Gastrocnemius medialis (tissue), 4 donors: ENCODE results near the gene ZFP92. TPM values are rescaled to one million over a fixed set of nuclear protein-coding genes. Genes with fewer than 3 reads are reported as not detected.

Experiments
- ATAC-seq, 2 donors: fragments of 150-250 bp; one replicate each; pipeline ENCODE4 v1.9.1; 2016
- DNase-seq, 2 donors: peaks; one replicate each; pipeline ENCODE4 v3.0.0-alpha.2; 2019
- H3K27ac ChIP-seq, 4 donors: fragments of 200-600 bp; sonication (generic); 1 replicate in 1 of 4; 2 replicates in 3 of 4; pipeline ENCODE4 v1.5.1; 2016 to 2018; ENCODE audit warnings: mild to moderate bottlenecking in 2 of 4, moderate library complexity in 1 of 4
- H3K27me3 ChIP-seq, 3 donors: fragments of 200-600 bp; sonication (generic) in 2 of 3; 1 replicate in 1 of 3; 2 replicates in 2 of 3; pipeline versions ENCODE4 v1.5.1 to v1.6.0; 2016 to 2019; ENCODE audit warnings: mild to moderate bottlenecking in 1 of 3, moderate library complexity in 1 of 3
- H3K36me3 ChIP-seq, 2 donors: fragments of 200-600 bp; sonication (generic) in 1 of 2; one replicate each; pipeline ENCODE4 v1.5.1; 2017 to 2018
- H3K4me1 ChIP-seq, 2 donors: fragments of 200-600 bp; sonication (generic) in 1 of 2; one replicate each; pipeline ENCODE4 v1.5.1; 2016 to 2017; ENCODE audit warnings: mild to moderate bottlenecking in 2 of 2
- H3K4me3 ChIP-seq, 4 donors: fragments of 200-600 bp; sonication (generic) in 3 of 4; 1 replicate in 1 of 4; 2 replicates in 3 of 4; pipeline ENCODE4 v1.5.1; 2016 to 2019; ENCODE audit warnings: mild to moderate bottlenecking in 2 of 4
- H3K9me3 ChIP-seq, 3 donors: fragments of 200-600 bp; sonication (generic) in 2 of 3; 1 replicate in 1 of 3; 2 replicates in 2 of 3; pipeline ENCODE4 v1.5.1; 2016 to 2019
- POLR2A ChIP-seq, 2 donors: fragments of 450-650 bp; IDR thresholded peaks; one replicate each; pipeline ENCODE4 v1.6.1; 2017; ENCODE audit warnings: antibody characterized with exemption in 2 of 2, mild to moderate bottlenecking in 2 of 2, moderate library complexity in 2 of 2
- in situ Hi-C, 4 donors: fragments of 200-750 bp; cut with MboI; loops; one replicate each; pipeline versions ENCODE4 v1.15.0 to v1.8.0; 2017; ENCODE audit warnings: low sequenced_read_pairs in 4 of 4
- intact Hi-C: fragments of 100-400 bp; cut with DNase I; formaldehyde crosslinking; loops from one replicate; pipeline ENCODE4 v1.15.1; 2023; ENCODE audit warnings: low total_unique reads
- total RNA-seq, 4 donors: library from RNA; depleted of rRNA; stranded (reverse); fragments of >200 nt; gene quantifications; one replicate each; pipeline versions ENCODE4 v1.1.0 to v1.2.3, GENCODE V29; 2016
- TF ChIP-seq, protein P1 (sequence below), 5 experiments: fragments of 450-650 bp in 3 of 5; fragments of 200-600 bp in 2 of 5; sonication (generic) in 2 of 5; IDR thresholded peaks in 4 of 5; conservative IDR thresholded peaks in 1 of 5; 1 replicate in 4 of 5; 2 replicates in 1 of 5; pipeline ENCODE4 v1.5.1; 2016 to 2019; ENCODE audit warnings: antibody characterized with exemption in 5 of 5, mild to moderate bottlenecking in 3 of 5, moderate library complexity in 3 of 5

ZFP92 gene
- total RNA-seq, 4 donors from 2014 or later: 0.05 to 0.55 (median 0.37) TPM

DNA sequence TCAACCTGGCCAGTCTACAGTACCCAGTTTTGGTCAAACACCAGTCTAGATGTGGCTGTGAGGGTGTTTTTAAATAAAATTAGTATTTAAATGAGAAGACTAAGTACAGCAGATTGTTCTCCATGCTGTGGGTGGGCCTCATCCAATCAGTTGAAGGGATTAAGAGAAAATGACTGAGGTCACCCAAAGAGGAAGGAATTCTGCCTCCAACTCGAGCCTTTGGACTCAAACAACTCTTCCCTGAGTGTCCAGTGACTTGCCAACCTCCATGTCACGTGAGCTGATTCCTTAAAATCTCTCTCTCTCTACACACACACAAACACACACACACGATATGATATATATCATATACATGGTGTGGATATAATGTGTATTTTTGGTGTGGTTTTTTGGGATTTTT, 24.6 kb downstream of the ZFP92 start:
- no peaks in the 10 kb centered on the region for H3K36me3 ChIP-seq
- ATAC-seq (no peak), DNase-seq (no peak)
- H3K4me3 ChIP-seq: no peak overlapping the region
- H3K27me3 ChIP-seq: peaks cover 0 to 17% (median 5%) of the 10 kb centered on the region in 3 donors
- no peak overlapping the region for H3K27ac ChIP-seq
- H3K4me1 ChIP-seq: no peaks in the 10 kb centered on the region
- in situ Hi-C loops (no loop called here), intact Hi-C loops (no loop called here)
- H3K9me3 ChIP-seq: no peaks in the 10 kb centered on the region
- TF ChIP-seq, protein P1, sequence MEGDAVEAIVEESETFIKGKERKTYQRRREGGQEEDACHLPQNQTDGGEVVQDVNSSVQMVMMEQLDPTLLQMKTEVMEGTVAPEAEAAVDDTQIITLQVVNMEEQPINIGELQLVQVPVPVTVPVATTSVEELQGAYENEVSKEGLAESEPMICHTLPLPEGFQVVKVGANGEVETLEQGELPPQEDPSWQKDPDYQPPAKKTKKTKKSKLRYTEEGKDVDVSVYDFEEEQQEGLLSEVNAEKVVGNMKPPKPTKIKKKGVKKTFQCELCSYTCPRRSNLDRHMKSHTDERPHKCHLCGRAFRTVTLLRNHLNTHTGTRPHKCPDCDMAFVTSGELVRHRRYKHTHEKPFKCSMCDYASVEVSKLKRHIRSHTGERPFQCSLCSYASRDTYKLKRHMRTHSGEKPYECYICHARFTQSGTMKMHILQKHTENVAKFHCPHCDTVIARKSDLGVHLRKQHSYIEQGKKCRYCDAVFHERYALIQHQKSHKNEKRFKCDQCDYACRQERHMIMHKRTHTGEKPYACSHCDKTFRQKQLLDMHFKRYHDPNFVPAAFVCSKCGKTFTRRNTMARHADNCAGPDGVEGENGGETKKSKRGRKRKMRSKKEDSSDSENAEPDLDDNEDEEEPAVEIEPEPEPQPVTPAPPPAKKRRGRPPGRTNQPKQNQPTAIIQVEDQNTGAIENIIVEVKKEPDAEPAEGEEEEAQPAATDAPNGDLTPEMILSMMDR (IDR thresholded peaks at IDR 0.05 in 4 of 5, conservative IDR thresholded peaks at IDR 0.05 in 1 of 5): no peak
- TF ChIP-seq POLR2A (IDR thresholded peaks at IDR 0.05): no peak

DNA sequence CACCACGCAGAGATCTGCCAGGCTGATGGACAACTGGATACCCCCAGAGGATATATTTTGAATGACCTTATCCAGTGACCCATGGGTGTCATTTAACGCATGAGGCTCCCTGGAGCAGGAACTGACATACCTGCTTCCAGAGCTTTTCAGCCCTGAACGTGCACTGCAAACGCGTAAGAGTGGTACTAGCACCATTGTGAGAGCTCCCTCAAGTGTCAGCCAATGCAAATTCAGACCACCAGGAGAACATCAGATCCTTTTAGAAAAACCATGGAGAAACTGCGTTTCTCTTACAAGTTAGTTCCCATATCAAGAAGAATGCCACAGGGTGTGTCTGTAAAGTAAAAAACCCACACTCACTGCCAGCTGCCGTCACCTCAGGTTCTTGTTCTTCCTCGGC, 27.3 kb downstream of the ZFP92 start:
- DNase-seq: no peak
- Histone ChIP-seq H3K4me1 (no peaks in the 10 kb centered on the region), H3K4me3 (no peak overlapping the region), H3K36me3 (no peaks in the 10 kb centered on the region), H3K9me3 (no peaks in the 10 kb centered on the region), H3K27me3 (peaks cover 0 to 9% (median 0%) of the 10 kb centered on the region in 3 donors), H3K27ac (no peak overlapping the region)
- ATAC-seq: no peak
- TF ChIP-seq, protein P1 (IDR thresholded peaks at IDR 0.05 in 4 of 5, conservative IDR thresholded peaks at IDR 0.05 in 1 of 5): no peak
- TF ChIP-seq POLR2A (IDR thresholded peaks at IDR 0.05): no peak
- intact Hi-C loops: no loop called here
- in situ Hi-C loops: no loop called here

DNA sequence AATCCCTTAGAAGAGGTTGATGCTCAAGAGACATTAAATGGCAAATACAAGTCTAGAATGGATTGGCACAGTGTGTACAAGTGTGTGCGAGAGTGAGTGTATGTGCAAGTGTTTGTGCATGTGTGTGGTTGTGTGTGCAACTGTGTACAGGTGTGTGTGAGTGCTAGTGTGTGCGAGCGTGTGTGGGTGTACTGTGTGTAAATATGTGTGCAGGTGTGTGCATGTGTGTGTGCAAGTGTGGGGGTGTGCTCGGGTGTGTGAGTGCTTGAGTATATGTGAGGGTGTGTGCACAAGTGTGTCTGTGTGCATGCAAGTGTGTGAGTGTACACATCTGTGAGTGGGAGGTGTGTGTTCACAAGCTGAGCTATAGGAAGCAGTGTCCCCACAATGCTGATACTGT, 28.7 kb downstream of the ZFP92 start:
- intact Hi-C loops: no loop called here
- Histone ChIP-seq H3K27ac (no peak overlapping the region), H3K27me3 (peaks cover 0 to 7% (median 0%) of the 10 kb centered on the region in 3 donors), H3K36me3 (no peaks in the 10 kb centered on the region), H3K4me3 (no peak overlapping the region), H3K9me3 (no peaks in the 10 kb centered on the region), H3K4me1 (no peaks in the 10 kb centered on the region)
- no peak for TF ChIP-seq POLR2A (IDR thresholded peaks at IDR 0.05)
- TF ChIP-seq, protein P1 (IDR thresholded peaks at IDR 0.05 in 4 of 5, conservative IDR thresholded peaks at IDR 0.05 in 1 of 5): no peak
- DNase-seq (no peak), ATAC-seq (no peak)
- in situ Hi-C loops: no loop called here

DNA sequence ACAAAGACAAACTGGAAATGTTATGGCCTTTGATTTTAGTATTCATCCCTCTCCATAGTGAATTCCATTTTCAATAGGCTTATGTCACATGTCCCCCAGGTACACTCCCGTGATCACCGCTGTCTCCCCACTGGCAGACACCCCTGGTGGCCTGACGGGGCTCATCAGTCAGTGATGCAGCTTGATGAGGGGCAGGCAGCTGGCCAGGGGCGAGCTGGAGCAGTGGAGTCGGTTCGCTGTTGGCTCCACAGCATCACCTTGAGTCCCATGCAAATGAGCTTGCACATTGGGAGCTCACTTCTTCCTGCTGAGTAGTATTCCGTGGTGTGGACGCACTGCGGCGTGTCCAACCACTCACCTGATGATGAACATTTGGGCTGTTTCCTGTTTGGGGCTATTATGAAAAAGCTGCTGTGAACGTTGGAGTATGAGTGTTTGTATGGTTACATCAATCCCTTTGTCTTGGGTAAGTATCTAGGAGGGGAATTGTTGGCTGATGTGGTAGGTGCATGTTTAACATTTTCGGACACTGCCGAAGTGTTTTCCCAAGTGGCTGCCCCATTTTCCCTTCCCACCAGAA, 29.4 kb downstream of the ZFP92 start:
- no peak overlapping the region for H3K4me3 ChIP-seq
- peaks cover 0 to 7% (median 0%) of the 10 kb centered on the region in 3 donors for H3K27me3 ChIP-seq

More for the DNA sequence above, 29.4 kb downstream of the ZFP92 start:
- intact Hi-C loops: no loop called here
- Histone ChIP-seq H3K27ac (no peak overlapping the region), H3K4me1 (no peaks in the 10 kb centered on the region), H3K9me3 (no peaks in the 10 kb centered on the region), H3K36me3 (no peaks in the 10 kb centered on the region)
- DNase-seq (no peak), ATAC-seq (no peak)
- in situ Hi-C loops: no loop called here
- TF ChIP-seq POLR2A (IDR thresholded peaks at IDR 0.05): no peak
- TF ChIP-seq, protein P1 (IDR thresholded peaks at IDR 0.05 in 4 of 5, conservative IDR thresholded peaks at IDR 0.05 in 1 of 5): no peak
